GM12865 (cell line): Measurements from ENCODE around the gene SLC25A11.
"Not testable (repeated sequence)": the region's sequence is repeated elsewhere in the genome, so short reads cannot be mapped to it uniquely, and the experiment has no call there.

ENCODE experiments used
- DNase-seq: peaks from one replicate; pipeline ENCODE4 v3.0.0; 2010; ENCODE audit warnings: low read depth
- H3K4me3 ChIP-seq: 2 replicates; pipeline ENCODE4 v1.5.1; 2011; ENCODE audit warnings: mild to moderate bottlenecking, low read depth, low read length, control low read depth
- TF ChIP-seq, protein P1 (sequence below): IDR thresholded peaks from 2 replicates; pipeline ENCODE4 v1.5.1; 2011; ENCODE audit warnings: low read length, control low read depth, low read depth, inconsistent platforms; ENCODE audit not compliant: insufficient read depth; ENCODE audit errors: missing control alignments

Gene SLC25A11

DNA sequence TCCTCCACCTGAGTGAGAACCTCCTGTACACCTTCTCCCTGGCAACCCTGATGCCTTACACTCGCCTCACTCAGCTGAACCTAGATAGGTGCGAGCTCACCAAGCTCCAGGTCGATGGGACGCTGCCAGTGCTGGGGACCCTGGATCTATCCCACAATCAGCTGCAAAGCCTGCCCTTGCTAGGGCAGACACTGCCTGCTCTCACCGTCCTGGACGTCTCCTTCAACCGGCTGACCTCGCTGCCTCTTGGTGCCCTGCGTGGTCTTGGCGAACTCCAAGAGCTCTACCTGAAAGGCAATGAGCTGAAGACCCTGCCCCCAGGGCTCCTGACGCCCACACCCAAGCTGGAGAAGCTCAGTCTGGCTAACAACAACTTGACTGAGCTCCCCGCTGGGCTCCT lies 7.1 kb downstream of the SLC25A11 start:
- no peak overlapping the region for H3K4me3 ChIP-seq
- no peak for DNase-seq
- TF ChIP-seq, protein P1, sequence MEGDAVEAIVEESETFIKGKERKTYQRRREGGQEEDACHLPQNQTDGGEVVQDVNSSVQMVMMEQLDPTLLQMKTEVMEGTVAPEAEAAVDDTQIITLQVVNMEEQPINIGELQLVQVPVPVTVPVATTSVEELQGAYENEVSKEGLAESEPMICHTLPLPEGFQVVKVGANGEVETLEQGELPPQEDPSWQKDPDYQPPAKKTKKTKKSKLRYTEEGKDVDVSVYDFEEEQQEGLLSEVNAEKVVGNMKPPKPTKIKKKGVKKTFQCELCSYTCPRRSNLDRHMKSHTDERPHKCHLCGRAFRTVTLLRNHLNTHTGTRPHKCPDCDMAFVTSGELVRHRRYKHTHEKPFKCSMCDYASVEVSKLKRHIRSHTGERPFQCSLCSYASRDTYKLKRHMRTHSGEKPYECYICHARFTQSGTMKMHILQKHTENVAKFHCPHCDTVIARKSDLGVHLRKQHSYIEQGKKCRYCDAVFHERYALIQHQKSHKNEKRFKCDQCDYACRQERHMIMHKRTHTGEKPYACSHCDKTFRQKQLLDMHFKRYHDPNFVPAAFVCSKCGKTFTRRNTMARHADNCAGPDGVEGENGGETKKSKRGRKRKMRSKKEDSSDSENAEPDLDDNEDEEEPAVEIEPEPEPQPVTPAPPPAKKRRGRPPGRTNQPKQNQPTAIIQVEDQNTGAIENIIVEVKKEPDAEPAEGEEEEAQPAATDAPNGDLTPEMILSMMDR: no peak

- peak; percentile 57 for DNase-seq
- peak within 1 kb of the TSS; percentile 20; the same call in 1 of the 2 replicates for H3K4me3 ChIP-seq
- TF ChIP-seq, protein P1: no peak
These were observed 7.9 kb downstream of the SLC25A11 start, which contains the start of gene GP1BA for GRCh38 chr17:4931963-4932362. TSS of gene GP1BA (plus strand) at chr17:4932277. CDS start at chr17:4932605, 328 bp downstream.

- TF ChIP-seq, protein P1: no peak
- DNase-seq: no peak
These were observed 11.0 kb downstream of the SLC25A11 start for GRCh38 chr17:4928881-4929280.

DNA sequence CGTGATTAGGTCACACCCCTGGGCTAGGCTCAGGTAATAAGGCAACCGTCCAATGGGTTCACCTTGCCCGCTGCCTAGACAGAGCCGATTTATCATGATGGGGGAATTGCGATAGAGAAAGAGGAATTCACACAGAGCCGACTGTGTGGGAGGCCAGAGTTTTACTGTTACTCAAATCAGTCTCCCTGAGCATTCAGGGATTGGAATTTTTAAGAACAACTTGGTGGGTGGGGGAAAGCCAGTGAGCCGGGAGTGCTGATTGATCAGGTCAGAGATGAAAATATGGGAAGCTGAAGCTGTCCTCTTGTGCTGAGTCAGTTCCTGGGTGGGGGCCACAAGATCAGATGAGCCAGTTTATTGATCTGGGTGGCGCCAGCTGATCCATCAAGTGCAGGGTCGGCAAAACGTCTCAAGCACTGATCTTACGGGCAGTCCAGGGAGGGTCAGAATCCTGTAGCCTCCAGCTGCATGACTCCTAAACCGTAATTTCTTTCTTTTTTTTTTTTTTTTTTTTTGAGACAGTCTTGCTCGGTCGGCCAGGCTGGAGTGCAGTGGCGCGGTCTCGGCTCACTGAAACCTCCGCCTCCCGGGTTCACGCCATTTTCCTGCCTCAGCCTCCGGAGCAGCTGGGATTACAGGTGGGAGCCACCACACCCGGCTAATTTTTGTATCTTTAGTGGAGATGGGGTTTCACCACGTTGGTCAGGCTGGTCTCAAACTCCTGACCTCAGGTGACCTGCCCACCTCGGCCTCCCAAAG lies 13.1 kb downstream of the SLC25A11 start:
- not testable (repeated sequence) for H3K4me3 ChIP-seq, DNase-seq

More at GRCh38 chr17:4928881-4929280, 11.0 kb downstream of the SLC25A11 start:
- no peak overlapping the region for H3K4me3 ChIP-seq

DNA sequence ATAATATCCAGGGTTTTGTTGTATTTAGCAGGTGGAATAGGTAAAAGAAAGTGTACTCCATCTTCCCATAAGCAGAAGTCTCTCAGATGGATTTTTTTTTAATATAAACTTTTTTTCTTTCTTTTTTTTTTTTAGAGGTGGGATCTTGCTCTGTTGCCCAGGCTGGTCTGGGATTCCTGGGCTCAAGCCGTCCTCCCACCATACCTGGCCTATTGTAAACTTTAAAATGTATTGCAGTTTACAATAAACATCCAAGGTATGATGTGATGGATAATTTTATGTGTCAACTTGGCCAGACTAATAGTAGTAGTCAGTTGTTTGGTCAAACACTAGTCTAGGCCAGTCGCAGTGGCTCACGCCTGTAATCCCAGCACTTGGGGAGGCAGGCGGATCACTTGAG lies 18.5 kb downstream of the SLC25A11 start:
- TF ChIP-seq, protein P1: no peak
- no peak overlapping the region for H3K4me3 ChIP-seq
- DNase-seq: no peak

GRCh38 chr17:4920351-4921048 lies 19.3 kb downstream of the SLC25A11 start:
- no peak for DNase-seq
- TF ChIP-seq, protein P1: no peak
- no peak overlapping the region for H3K4me3 ChIP-seq

GRCh38 chr17:4919511-4920047 lies 20.3 kb downstream of the SLC25A11 start:
- TF ChIP-seq, protein P1: no peak
- DNase-seq: no peak
- no peak overlapping the region for H3K4me3 ChIP-seq

- not testable (repeated sequence) for DNase-seq, H3K4me3 ChIP-seq
These were observed 25.3 kb downstream of the SLC25A11 start for GRCh38 chr17:4914551-4914950.
